ENCODE data around the gene SIK3.

- TF ChIP-seq, protein P1, sequence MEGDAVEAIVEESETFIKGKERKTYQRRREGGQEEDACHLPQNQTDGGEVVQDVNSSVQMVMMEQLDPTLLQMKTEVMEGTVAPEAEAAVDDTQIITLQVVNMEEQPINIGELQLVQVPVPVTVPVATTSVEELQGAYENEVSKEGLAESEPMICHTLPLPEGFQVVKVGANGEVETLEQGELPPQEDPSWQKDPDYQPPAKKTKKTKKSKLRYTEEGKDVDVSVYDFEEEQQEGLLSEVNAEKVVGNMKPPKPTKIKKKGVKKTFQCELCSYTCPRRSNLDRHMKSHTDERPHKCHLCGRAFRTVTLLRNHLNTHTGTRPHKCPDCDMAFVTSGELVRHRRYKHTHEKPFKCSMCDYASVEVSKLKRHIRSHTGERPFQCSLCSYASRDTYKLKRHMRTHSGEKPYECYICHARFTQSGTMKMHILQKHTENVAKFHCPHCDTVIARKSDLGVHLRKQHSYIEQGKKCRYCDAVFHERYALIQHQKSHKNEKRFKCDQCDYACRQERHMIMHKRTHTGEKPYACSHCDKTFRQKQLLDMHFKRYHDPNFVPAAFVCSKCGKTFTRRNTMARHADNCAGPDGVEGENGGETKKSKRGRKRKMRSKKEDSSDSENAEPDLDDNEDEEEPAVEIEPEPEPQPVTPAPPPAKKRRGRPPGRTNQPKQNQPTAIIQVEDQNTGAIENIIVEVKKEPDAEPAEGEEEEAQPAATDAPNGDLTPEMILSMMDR (IDR thresholded peaks at IDR 0.05; ENCODE audit: extremely low read depth in 1 of 2, insufficient read depth in 1 of 2, low read depth in 1 of 2, low read length in 2 of 2), result no peak
- TF ChIP-seq POLR2AphosphoS5 (IDR thresholded peaks at IDR 0.05; ENCODE audit: insufficient read depth, low read depth, low read length), result no peak
- no peak for TF ChIP-seq EZH2 (IDR thresholded peaks at IDR 0.05; ENCODE audit: borderline replicate concordance, low read depth, low read length, severe bottlenecking)
- no peak for TF ChIP-seq POLR2A (IDR thresholded peaks at IDR 0.05; ENCODE audit: low read depth, low read length)
Measured at GRCh38 chr11:117020287-117020686, 77.9 kb downstream of the SIK3 start.

All from endothelial cell of umbilical vein (primary cell).